ENCODE data around the gene LPA. TPM values are rescaled to one million over a fixed set of nuclear protein-coding genes. Genes with fewer than 3 reads are reported as not detected.
"Not testable (repeated sequence)": the region's sequence is repeated elsewhere in the genome, so short reads cannot be mapped to it uniquely, and the experiment has no call there.

LPA gene
- total RNA-seq, 4 donors from 2014 or later, result 0.22 to 1.2 (median 0.70) TPM

DNA sequence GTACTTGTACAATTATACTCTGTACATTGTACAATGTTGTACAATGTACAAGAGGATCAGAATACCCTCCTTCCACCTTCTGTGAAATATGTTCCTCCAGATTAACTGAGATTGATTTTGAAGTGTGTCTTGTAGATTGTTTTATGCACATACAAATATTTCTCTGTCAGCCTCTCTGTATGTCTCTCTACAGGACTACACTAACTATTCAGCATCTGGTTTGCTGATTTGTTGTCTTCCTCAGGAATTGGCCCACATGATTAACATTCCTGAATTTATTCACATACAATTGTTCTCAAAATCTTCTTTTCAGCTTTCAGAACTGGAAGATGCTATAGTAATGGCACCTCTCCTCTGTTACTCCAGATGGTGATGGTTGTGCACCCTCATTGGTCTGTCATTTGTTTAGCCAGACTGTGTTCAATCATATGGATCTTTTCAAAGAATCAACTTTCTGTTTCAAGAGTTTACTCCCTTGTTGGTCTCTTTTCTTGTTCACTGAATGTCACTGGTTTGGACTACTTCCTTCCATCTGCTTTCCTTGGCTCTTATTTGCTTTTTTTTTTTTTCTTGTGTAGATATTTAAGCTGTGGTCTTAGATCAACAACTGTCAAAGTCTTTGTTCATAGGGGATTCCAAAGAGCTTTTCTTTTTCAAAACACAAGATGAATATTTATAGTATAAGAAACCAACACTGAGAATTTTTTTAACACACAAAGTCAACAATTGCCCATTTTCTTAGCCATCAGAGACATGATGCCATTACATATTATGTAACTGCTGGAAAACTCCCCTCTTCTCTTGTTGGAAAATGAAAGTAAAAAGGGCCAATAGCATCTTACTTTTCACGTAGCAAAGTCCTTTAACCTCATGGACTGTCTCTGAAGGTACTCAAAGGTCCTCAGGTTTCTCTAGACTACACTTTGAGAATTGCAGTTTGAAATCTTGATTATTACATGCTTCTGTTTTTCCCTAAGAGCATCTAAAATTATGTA is 67.9 kb downstream of the LPA start:
- Histone ChIP-seq H3K36me3 (no peaks in the 10 kb centered on the region), H3K27ac (no peak overlapping the region), H3K4me1 (no peaks in the 10 kb centered on the region), H3K4me3 (no peak overlapping the region), H3K9me3 (no peaks in the 10 kb centered on the region), H3K27me3 (no peaks in the 10 kb centered on the region)
- intact Hi-C loops (cut with DNase I), result no loop called here
- TF ChIP-seq, protein P1, sequence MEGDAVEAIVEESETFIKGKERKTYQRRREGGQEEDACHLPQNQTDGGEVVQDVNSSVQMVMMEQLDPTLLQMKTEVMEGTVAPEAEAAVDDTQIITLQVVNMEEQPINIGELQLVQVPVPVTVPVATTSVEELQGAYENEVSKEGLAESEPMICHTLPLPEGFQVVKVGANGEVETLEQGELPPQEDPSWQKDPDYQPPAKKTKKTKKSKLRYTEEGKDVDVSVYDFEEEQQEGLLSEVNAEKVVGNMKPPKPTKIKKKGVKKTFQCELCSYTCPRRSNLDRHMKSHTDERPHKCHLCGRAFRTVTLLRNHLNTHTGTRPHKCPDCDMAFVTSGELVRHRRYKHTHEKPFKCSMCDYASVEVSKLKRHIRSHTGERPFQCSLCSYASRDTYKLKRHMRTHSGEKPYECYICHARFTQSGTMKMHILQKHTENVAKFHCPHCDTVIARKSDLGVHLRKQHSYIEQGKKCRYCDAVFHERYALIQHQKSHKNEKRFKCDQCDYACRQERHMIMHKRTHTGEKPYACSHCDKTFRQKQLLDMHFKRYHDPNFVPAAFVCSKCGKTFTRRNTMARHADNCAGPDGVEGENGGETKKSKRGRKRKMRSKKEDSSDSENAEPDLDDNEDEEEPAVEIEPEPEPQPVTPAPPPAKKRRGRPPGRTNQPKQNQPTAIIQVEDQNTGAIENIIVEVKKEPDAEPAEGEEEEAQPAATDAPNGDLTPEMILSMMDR (IDR thresholded peaks at IDR 0.05), result no peak
- TF ChIP-seq POLR2A (IDR thresholded peaks at IDR 0.05), result no peak
- no peak for DNase-seq
- 14 to 21% methylated on average over 1 of the region's 1 CpG for WGBS, 2 donors

DNA sequence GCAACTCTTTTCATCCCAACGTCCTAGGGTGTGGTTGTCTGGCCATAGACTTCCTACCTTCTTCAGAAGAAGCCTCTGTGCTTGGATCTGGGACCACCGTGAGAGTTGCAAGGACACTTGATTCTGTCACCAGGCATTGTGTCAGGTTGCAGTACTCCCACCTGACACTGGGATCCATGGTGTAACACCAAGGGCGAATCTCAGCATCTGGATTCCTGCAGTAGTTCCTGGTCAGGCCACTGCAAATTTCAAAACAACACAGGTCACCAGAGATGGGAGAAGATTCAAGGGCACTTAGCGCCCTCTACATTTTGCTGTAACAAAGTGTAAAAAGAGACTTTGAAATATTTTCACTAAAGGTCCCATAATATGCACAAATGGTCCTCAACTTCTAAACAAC is 68.8 kb downstream of the LPA start:
- H3K27me3 ChIP-seq; H3K4me3 ChIP-seq; H3K9me3 ChIP-seq; DNase-seq; H3K27ac ChIP-seq; intact Hi-C loops (cut with DNase I); H3K36me3 ChIP-seq; H3K4me1 ChIP-seq: not testable (repeated sequence)
- WGBS, 2 donors, result 20 to 25% methylated on average over 2 to 3 of the region's 4 CpGs

DNA sequence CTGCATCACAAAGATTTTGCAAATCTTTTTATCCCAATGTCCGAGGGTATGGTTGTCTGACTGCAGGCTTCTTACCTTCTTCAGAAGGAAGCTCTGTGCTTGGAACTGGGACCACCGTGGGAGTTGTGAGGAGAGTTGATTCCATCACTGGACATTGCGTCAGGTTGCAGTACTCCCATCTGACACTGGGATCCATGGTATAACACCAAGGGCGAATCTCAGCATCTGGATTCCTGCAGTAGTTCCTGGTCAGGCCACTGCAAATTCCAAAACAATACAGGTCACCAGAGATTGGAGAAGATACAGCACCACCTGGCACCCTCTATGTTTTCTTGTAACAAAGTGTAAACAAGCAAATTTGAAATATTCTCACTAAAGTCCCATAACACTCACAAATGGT is 77.7 kb downstream of the LPA start:
- DNase-seq, result no peak
- no peaks in the 10 kb centered on the region for H3K36me3 ChIP-seq
- H3K9me3 ChIP-seq, result no peaks in the 10 kb centered on the region
- H3K27ac ChIP-seq, result no peak overlapping the region
- no peak for TF ChIP-seq POLR2A (IDR thresholded peaks at IDR 0.05)
- TF ChIP-seq, protein P1 (IDR thresholded peaks at IDR 0.05), result no peak
- no peak overlapping the region for H3K4me3 ChIP-seq
- H3K27me3 ChIP-seq, result no peaks in the 10 kb centered on the region
- 65 to 94% methylated on average over 2 to 4 of the region's 4 CpGs for WGBS, 2 donors
- H3K4me1 ChIP-seq, result no peaks in the 10 kb centered on the region
- intact Hi-C loops (cut with DNase I), result no loop called here

DNA sequence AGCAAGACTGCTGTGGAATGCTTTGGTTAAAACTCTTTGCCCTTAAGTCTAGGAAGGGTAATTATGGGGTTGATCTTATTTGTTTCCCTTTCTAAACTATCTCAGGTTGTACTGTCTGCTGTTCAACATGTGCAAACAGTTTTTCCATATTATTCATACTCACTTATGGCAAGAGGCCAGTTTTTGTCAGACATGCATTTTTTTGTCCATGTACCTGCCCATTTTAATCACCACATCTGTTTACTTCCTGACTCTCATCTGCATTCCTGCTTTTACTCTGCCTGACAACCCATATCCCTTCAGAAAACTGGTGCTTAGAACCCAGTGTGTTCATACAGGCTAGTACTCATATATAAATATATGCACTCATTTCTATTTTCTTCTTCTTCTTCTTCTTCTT is 80.3 kb downstream of the LPA start:
- Histone ChIP-seq H3K36me3 (no peaks in the 10 kb centered on the region), H3K9me3 (no peaks in the 10 kb centered on the region), H3K4me1 (no peaks in the 10 kb centered on the region), H3K27ac (no peak overlapping the region), H3K4me3 (no peak overlapping the region), H3K27me3 (no peaks in the 10 kb centered on the region)
- DNase-seq, result no peak
- intact Hi-C loops (cut with DNase I), result no loop called here
- TF ChIP-seq POLR2A (IDR thresholded peaks at IDR 0.05), result no peak
- TF ChIP-seq, protein P1 (IDR thresholded peaks at IDR 0.05), result no peak

DNA sequence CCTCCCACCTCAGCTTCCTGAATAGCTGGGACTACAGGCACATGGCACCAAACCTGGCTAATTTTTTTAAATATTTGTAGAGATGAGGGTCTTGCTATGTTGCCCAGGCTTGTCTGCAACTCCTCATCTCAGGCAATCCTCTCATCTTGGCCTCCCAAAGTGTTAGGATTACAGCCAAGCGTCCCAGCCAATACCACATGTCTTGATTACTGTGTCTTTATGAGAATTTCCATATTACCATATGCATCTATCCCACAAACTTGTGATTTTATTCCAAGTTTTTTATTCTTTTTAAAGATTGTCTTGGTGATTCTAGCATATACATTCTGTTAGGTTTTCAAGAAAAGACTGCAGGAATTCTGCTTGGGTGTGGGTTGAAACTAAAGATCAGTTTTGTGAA is 82.7 kb downstream of the LPA start:
- WGBS, 2 donors, result 69 to 71% methylated on average over 1 of the region's 1 CpG
- H3K4me1 ChIP-seq, result no peaks in the 10 kb centered on the region
- TF ChIP-seq POLR2A (IDR thresholded peaks at IDR 0.05), result no peak
- TF ChIP-seq, protein P1 (IDR thresholded peaks at IDR 0.05), result no peak
- H3K9me3 ChIP-seq, result no peaks in the 10 kb centered on the region
- H3K4me3 ChIP-seq, result no peak overlapping the region
- DNase-seq, result no peak
- intact Hi-C loops (cut with DNase I), result no loop called here
- H3K27ac ChIP-seq, result no peak overlapping the region
- H3K36me3 ChIP-seq, result no peaks in the 10 kb centered on the region
- H3K27me3 ChIP-seq, result no peaks in the 10 kb centered on the region

DNA sequence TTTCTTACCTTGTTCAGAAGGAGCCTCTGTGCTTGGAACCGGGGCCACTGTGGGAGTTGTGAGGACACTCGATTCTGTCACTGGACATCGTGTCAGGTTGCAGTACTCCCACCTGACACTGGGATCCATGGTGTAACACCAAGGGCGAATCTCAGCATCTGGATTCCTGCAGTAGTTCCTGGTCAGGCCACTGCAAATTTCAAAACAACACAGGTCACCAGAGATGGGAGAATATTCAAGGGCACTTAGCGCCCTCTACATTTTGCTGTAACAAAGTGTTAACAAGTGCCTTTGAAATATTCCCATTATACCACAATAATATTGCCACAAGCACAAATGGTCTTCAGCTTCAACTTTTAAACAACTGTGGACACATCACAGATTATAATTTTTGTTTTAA is 85.6 kb downstream of the LPA start:
- H3K27me3 ChIP-seq; H3K4me1 ChIP-seq; intact Hi-C loops (cut with DNase I); H3K36me3 ChIP-seq; H3K4me3 ChIP-seq; H3K27ac ChIP-seq; DNase-seq; H3K9me3 ChIP-seq: not testable (repeated sequence)
- WGBS, 2 donors, result 57 to 85% methylated on average over 5 of the region's 5 CpGs
